K562 (cell line): ENCODE results near the gene MAEL. TPM values are rescaled to one million over a fixed set of nuclear protein-coding genes. Genes with fewer than 3 reads are reported as not detected.

Experiments used
- ATF3 ChIP-seq, 2 experiments: fragments of 450-650 bp in 1 of 2; sonication (generic) in 1 of 2; formaldehyde crosslinking in 1 of 2; IDR thresholded peaks in 1 of 2; conservative IDR thresholded peaks in 1 of 2; 2 replicates each; pipeline versions ENCODE4 v1.6.1 to v1.8.1; 2016 to 2023; ENCODE audit warnings: mild to moderate bottlenecking in 2 of 2, moderate library complexity in 2 of 2, inconsistent platforms in 1 of 2, missing genetic modification reagents in 1 of 2
- BCLAF1 ChIP-seq, 2 experiments: fragments of 450-650 bp in 1 of 2; IDR thresholded peaks; 2 replicates each; pipeline ENCODE4 v1.6.1; 2011 to 2017; ENCODE audit warnings: low read depth in 2 of 2, antibody characterized with exemption in 1 of 2, borderline replicate concordance in 1 of 2, low read length in 1 of 2, mild to moderate bottlenecking in 1 of 2, mixed read lengths in 1 of 2; ENCODE audit not compliant: control insufficient read depth in 1 of 2
- E2F6 ChIP-seq, 2 experiments: IDR thresholded peaks; 2 replicates each; pipeline ENCODE4 v1.6.1; 2011; ENCODE audit warnings: borderline replicate concordance in 1 of 2, control low read depth in 1 of 2, low read depth in 1 of 2, low read length in 1 of 2, mild to moderate bottlenecking in 1 of 2, mixed read lengths in 1 of 2, moderate library complexity in 1 of 2; ENCODE audit not compliant: insufficient read depth in 1 of 2, insufficient read length in 1 of 2, poor library complexity in 1 of 2, severe bottlenecking in 1 of 2; ENCODE audit errors: extremely low read depth in 1 of 2
- E2F8 ChIP-seq: fragments of 450-650 bp; IDR thresholded peaks from 2 replicates; pipeline ENCODE4 v1.7.1; 2018; ENCODE audit warnings: mild to moderate bottlenecking, low read depth; ENCODE audit not compliant: partially characterized antibody
- GABPA ChIP-seq: fragments of 200-800 bp; sonication (Bioruptor generic); conservative IDR thresholded peaks from 2 replicates; pipeline ENCODE4 v1.6.1; 2016; ENCODE audit warnings: low read depth, missing genetic modification characterization, missing compliant biosample characterization
- GTF2E2 ChIP-seq: fragments of 200-800 bp; sonication (Bioruptor generic); IDR thresholded peaks from 2 replicates; pipeline ENCODE4 v1.6.1; 2016; ENCODE audit warnings: missing genetic modification characterization, missing compliant biosample characterization
- MXD1 ChIP-seq: fragments of 250-450 bp; sonication (Bioruptor Pico); IDR thresholded peaks from 2 replicates; pipeline ENCODE4 v1.8.0; 2021; ENCODE audit warnings: borderline replicate concordance, mild to moderate bottlenecking, moderate library complexity; ENCODE audit not compliant: poor library complexity, severe bottlenecking
- NR1H2 ChIP-seq: sonication (generic); formaldehyde crosslinking; IDR thresholded peaks from 2 replicates; pipeline ENCODE4 v1.4.0; 2020; ENCODE audit warnings: mild to moderate bottlenecking, missing genetic modification reagents
- RBFOX2 ChIP-seq: fragments of 200-400 bp; formaldehyde crosslinking; IDR thresholded peaks from 2 replicates; pipeline ENCODE4 v1.6.1; 2017; ENCODE audit warnings: low read depth, mild to moderate bottlenecking, low read length, moderate library complexity
- SLC30A9 ChIP-seq: fragments of 250-450 bp; sonication (Bioruptor Pico); IDR thresholded peaks from 2 replicates; pipeline ENCODE4 v1.8.0; 2022; ENCODE audit warnings: mild to moderate bottlenecking, moderate library complexity
- VEZF1 ChIP-seq: fragments of 200-800 bp; sonication (Bioruptor generic); IDR thresholded peaks from 2 replicates; pipeline ENCODE4 v1.6.1; 2017; ENCODE audit warnings: missing genetic modification characterization, missing compliant biosample characterization
- ZNF431 ChIP-seq: sonication (generic); formaldehyde crosslinking; IDR thresholded peaks from 2 replicates; pipeline ENCODE4 v1.8.0; 2022; ENCODE audit warnings: mild to moderate bottlenecking, missing genetic modification reagents
- ZNF584 ChIP-seq: fragments of 200-800 bp; sonication (Bioruptor generic); IDR thresholded peaks from 2 replicates; pipeline ENCODE4 v1.6.1; 2016; ENCODE audit warnings: low read depth, mild to moderate bottlenecking, missing genetic modification characterization, missing compliant biosample characterization
- polyA plus RNA-seq, 8 experiments: library from polyadenylated mRNA; depleted of rRNA in 4 of 8; stranded (reverse) in 5 of 8; unstranded in 3 of 8; fragments of >200 nt; fragmentation: Nextera tagmentation in 2 of 8; fragmentation: Illumina TruSeq in 1 of 8; extraction: Ambion mirVana in 2 of 8; extraction: Trizol in 1 of 8; gene quantifications; 2 replicates each; pipeline versions ENCODE4 v1.2.1 to v1.2.3, GENCODE V29; 2011 to 2014; ENCODE audit warnings: inconsistent platforms in 1 of 8, missing spikeins in 1 of 8
- total RNA-seq, 7 experiments: library from RNA; depleted of rRNA in 6 of 7; stranded (reverse); fragments of >200 nt in 6 of 7; fragmentation: Illumina TruSeq in 2 of 7; extraction: Trizol in 2 of 7; gene quantifications; 2 replicates each; pipeline versions ENCODE4 v1.2.1 to v1.2.3, GENCODE V29; 2011 to 2021; ENCODE audit warnings: low replicate concordance in 1 of 7

MAEL gene
- total and polyA plus RNA-seq, 9 of the 15 experiments (the other 6 are each of a cell fraction or from before 2014, with no cell fraction given), result 0.11 to 1.9 (median 0.75) TPM

- TF ChIP-seq ZNF431 (CRISPR knock-in tag) (no peak), RBFOX2 (peak; percentile 50; the same call in 1 of the 2 replicates), ZNF584 (CRISPR knock-in tag) (0 out of 2 replicates have a peak, but pooled peaks have one; percentile 22), E2F6 (IDR thresholded peaks at IDR 0.05; ENCODE audit: borderline replicate concordance in 1 of 2, extremely low read depth in 1 of 2, insufficient read depth in 1 of 2, insufficient read length in 1 of 2, low read depth in 1 of 2, low read length in 1 of 2, poor library complexity in 1 of 2, severe bottlenecking in 1 of 2) (peak; percentile 20 to 70), VEZF1 (CRISPR knock-in tag) (peak; percentile 47; the same call in 1 of the 2 replicates), SLC30A9 (no peak), BCLAF1 (IDR thresholded peaks at IDR 0.05; ENCODE audit: borderline replicate concordance in 1 of 2, control insufficient read depth in 1 of 2, low read depth in 2 of 2, low read length in 1 of 2) (no peak), NR1H2 (CRISPR knock-in tag) (no peak), GTF2E2 (tag) (no peak), E2F8 (peak; percentile 73), ATF3 (IDR thresholded peaks at IDR 0.05) (peak; percentile 93), ATF3 (CRISPR knock-in tag; conservative IDR thresholded peaks at IDR 0.05) (peak; percentile 94), MXD1 (CRISPR knock-in tag) (no peak), GABPA (peak; percentile 65; the same call in 1 of the 2 replicates)
Measured at GRCh38 chr1:167043752-167044488, 54.8 kb downstream of the MAEL start (continued).
